Ascending aorta (tissue), 2 donors: ENCODE measurements around the gene PSTPIP1. TPM values are rescaled to one million over a fixed set of nuclear protein-coding genes. Genes with fewer than 3 reads are reported as not detected.

Experiments used
- DNase-seq, 2 donors: peaks; one replicate each; pipeline ENCODE4 v3.0.0-alpha.2; 2019; ENCODE audit warnings: low spot score in 2 of 2
- H3K27ac ChIP-seq, 2 donors: fragments of 200-600 bp; sonication (generic); one replicate each; pipeline ENCODE4 v1.5.1; 2016 to 2017; ENCODE audit warnings: mild to moderate bottlenecking in 1 of 2
- H3K27me3 ChIP-seq: fragments of 200-600 bp; sonication (generic); one replicate; pipeline ENCODE4 v1.5.1; 2017
- H3K36me3 ChIP-seq, 2 donors: fragments of 200-600 bp; sonication (generic); one replicate each; pipeline ENCODE4 v1.5.1; 2016
- H3K4me1 ChIP-seq, 2 donors: fragments of 200-600 bp; sonication (generic); one replicate each; pipeline ENCODE4 v1.5.1; 2016 to 2017; ENCODE audit warnings: mild to moderate bottlenecking in 1 of 2
- H3K4me3 ChIP-seq, 2 donors: fragments of 200-600 bp; sonication (generic); one replicate each; pipeline ENCODE4 v1.5.1; 2016 to 2017; ENCODE audit warnings: mild to moderate bottlenecking in 1 of 2
- H3K9me3 ChIP-seq, 2 donors: fragments of 200-600 bp; sonication (generic); one replicate each; pipeline ENCODE4 v1.5.1; 2016
- CTCF ChIP-seq, 3 experiments: fragments of 200-600 bp in 2 of 3; fragments of 450-650 bp in 1 of 3; sonication (generic) in 2 of 3; IDR thresholded peaks; one replicate each; pipeline ENCODE4 v1.5.1; 2016 to 2019; ENCODE audit warnings: antibody characterized with exemption in 3 of 3, mild to moderate bottlenecking in 1 of 3, moderate library complexity in 1 of 3
- intact Hi-C: fragments of 100-400 bp; cut with DNase I; formaldehyde crosslinking; loops from one replicate; pipeline ENCODE4 v1.15.1; 2023
- total RNA-seq: library from RNA; depleted of rRNA; stranded (reverse); fragments of >200 nt; gene quantifications from one replicate; pipeline ENCODE4 v1.1.0, GENCODE V29; 2016

Gene PSTPIP1
- total RNA-seq, 1 donor from 2014 or later: 14.6 TPM

DNA sequence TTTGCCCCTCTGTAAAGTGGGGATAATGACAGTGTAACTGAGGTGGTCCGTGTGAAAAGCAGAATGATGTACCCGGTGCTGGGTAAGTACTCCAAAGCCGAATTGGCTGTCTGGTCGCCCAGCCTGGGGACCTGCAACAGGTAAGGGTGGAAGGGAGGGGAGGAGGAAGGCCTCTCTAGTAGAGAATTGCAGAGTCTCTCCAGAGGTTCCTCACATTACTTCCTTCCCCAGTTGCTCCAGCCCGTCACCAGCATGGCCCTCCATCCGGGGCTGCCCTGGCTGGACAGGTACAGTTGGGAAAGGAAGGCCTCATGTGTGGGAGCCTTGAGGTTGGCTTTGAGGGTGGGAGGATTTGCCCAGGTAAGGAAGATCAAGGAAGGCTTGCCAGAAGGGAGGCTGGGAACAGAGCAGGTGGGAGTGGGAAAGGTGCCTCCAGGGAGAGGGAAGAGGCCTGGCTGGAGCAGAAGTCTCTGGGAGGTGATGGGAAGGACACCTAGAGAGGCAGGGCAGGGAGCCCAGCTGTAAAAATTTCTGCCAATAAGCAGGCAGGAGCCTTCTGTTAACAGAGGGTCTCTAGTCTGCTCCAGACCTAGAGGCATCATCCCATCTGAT, 1.7 kb upstream of the PSTPIP1 start:
- no peak for TF ChIP-seq CTCF (IDR thresholded peaks at IDR 0.05)
- Histone ChIP-seq H3K27ac (peak overlapping the region; percentile 94 to 97), H3K9me3 (no peaks in the 10 kb centered on the region), H3K36me3 (no peaks in the 10 kb centered on the region), H3K4me3 (no peak overlapping the region), H3K27me3 (no peaks in the 10 kb centered on the region), H3K4me1 (peaks cover 25 to 32% of the 10 kb centered on the region in 2 donors)
- peak in 1 of 2 donors; percentile 28 for DNase-seq
- intact Hi-C loops: no loop called here

- no peak for TF ChIP-seq CTCF (IDR thresholded peaks at IDR 0.05)
These were observed 925 bp upstream of the PSTPIP1 start for GRCh38 chr15:76994001-76994400.

GRCh38 chr15:76994496-76994895, 430 bp upstream of the PSTPIP1 start:
- DNase-seq: peak in 1 of 2 donors; percentile 61
- peak overlapping the region; percentile 9 to 56 for H3K4me3 ChIP-seq
- H3K27me3 ChIP-seq: no peaks in the 10 kb centered on the region
- peak overlapping the region; percentile 94 to 97 for H3K27ac ChIP-seq
- peaks cover 25 to 33% of the 10 kb centered on the region in 2 donors for H3K4me1 ChIP-seq
- intact Hi-C loops: loop anchor here (2.0 kb wide), 1 partner anchor 22 kb away; no protein-coding TSS in a partner anchor
- no peak for TF ChIP-seq CTCF (IDR thresholded peaks at IDR 0.05)
- no peaks in the 10 kb centered on the region for H3K36me3 ChIP-seq
- H3K9me3 ChIP-seq: no peaks in the 10 kb centered on the region

More at GRCh38 chr15:76994001-76994400, 925 bp upstream of the PSTPIP1 start:
- Histone ChIP-seq H3K9me3 (no peaks in the 10 kb centered on the region), H3K4me1 (peaks cover 25 to 33% of the 10 kb centered on the region in 2 donors), H3K27ac (peak overlapping the region; percentile 94 to 97), H3K27me3 (no peaks in the 10 kb centered on the region), H3K4me3 (no peak overlapping the region), H3K36me3 (no peaks in the 10 kb centered on the region)
- DNase-seq: peak in 1 of 2 donors; percentile 68
- intact Hi-C loops: loop anchor here (2.0 kb wide), 1 partner anchor 21 kb away; no protein-coding TSS in a partner anchor

DNA sequence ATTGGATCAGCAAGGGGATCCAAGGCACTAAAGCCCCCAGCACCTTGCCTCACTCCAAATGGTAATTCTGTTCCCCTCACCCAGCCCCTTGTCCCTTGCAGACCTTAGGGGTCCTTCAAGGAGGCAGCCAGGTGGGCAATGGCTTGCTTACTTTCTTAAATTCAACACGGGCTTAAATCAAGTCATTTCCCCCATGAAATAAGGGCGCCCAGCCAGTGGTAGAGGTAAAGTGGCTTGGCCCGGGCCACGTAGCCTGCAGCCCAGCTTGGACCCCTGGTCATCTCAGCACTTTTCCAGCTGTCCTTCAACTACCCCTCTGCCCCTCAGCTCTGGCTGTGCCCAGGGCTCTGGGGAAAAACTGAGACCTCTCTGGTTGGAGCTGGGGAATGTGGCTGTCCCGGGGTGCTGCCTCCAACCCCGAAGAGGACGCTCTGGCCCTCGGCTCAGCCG, 1.2 kb downstream of the PSTPIP1 start:
- no peaks in the 10 kb centered on the region for H3K9me3 ChIP-seq
- DNase-seq: no peak
- H3K27me3 ChIP-seq: no peaks in the 10 kb centered on the region
- intact Hi-C loops: no loop called here
- peak overlapping the region; percentile 29 to 56 for H3K4me3 ChIP-seq
- H3K36me3 ChIP-seq: no peaks in the 10 kb centered on the region
- H3K27ac ChIP-seq: peak overlapping the region; percentile 94 to 97
- H3K4me1 ChIP-seq: peaks cover 25 to 33% of the 10 kb centered on the region in 2 donors
- no peak for TF ChIP-seq CTCF (IDR thresholded peaks at IDR 0.05)

GRCh38 chr15:76996526-76997401, 1.8 kb downstream of the PSTPIP1 start:
- H3K27me3 ChIP-seq: no peaks in the 10 kb centered on the region
- H3K36me3 ChIP-seq: no peaks in the 10 kb centered on the region
- intact Hi-C loops: no loop called here
- peak in 1 of 2 donors; percentile 80 for DNase-seq
- H3K4me3 ChIP-seq: peak overlapping the region; percentile 29 to 56
- H3K9me3 ChIP-seq: no peaks in the 10 kb centered on the region
- no peak for TF ChIP-seq CTCF (IDR thresholded peaks at IDR 0.05)
- H3K4me1 ChIP-seq: peaks cover 25 to 37% of the 10 kb centered on the region in 2 donors
- H3K27ac ChIP-seq: peak overlapping the region; percentile 94 to 97
